Cerebellar nuclear complex (tissue), 1 donor: ENCODE measurements around the gene NCKAP1.
"Not testable (repeated sequence)": the region's sequence is repeated elsewhere in the genome, so short reads cannot be mapped to it uniquely, and the experiment has no call there.

Source experiments
- DNase-seq, 2 experiments: peaks; one replicate each; lab custom pipeline; 2025; lab: John Stamatoyannopoulos, UW

NCKAP1 gene

DNA sequence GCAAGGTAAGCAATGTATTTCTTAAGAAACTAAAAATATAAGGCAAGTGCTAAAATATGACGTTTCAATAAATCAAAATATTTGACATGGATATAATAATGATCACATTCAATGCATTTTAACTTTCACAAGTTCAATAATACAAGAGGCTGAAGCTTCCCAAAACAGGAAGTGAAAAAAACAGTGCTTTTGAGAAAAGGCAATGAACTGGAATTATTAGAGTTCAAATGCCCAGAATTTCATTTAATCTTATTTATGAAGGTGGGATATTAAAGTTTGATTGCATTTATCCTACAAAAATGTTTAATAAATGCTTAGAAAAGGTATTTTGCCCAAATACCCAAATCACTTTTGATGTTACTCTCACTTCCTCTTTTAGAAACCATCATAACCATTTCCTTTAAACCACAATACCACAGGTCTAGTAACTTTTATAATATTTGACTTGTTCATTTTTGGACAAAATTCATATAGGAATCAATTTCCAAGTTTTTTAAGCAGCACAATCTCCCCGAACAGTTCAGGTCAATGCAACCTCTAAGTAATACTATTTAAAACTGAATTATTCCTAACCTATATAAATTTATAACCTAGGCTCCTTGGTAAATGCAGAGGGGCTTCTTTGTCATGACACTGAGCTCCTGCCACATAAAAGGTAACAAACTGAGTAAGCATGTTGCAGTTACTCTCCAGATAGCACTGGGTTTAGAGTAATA, 2.1 kb downstream of the NCKAP1 start:
- DNase-seq = no peak

DNA sequence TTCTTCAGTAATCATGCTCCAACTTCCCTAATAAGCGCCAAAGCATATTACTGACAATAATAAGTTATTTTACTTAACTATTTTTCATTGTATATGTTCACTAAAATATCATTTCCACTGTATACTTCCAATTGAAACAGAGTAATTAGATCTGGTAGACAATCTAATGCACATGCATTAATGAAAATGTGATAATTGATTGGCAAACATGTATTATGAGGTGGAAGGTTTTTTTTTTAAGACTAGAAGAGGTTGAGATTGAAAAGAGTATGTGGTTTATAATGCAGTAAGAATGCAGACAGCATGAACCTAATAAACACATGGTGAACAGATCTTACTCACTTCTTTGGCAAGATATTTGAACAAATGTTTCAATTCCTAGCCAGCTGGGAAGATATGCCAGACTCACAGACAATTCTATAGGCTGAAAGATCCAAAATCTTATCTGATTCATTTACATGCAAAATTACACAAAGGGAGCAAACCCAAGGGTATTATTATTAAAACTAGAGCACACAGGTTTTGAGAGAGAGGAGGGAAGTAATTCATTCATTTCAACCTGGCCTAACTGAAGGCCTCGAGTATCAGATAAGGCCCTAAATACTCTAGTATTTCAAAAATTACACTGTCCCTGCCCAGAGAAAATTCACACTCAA, 2.8 kb downstream of the NCKAP1 start:
- DNase-seq = no peak

DNA sequence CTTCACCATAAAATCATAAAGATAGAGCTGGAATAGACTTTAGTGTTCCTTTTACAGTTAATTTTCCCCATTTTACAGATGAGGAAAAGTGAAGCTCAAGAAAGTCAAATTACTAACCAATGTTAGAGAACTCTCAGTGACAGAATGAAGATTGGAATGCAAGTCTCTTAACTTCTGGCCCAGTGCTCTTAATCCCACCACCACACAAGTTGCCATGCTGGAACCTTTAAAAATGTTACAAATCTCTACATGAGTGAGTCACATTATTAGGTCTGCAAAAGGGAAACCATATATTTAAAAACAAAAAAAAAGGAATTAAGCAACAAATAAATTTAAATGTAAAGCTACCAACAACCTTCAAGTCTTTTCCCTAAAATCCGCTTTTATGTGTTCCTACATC, 3.5 kb downstream of the NCKAP1 start:
- DNase-seq = no peak

DNA sequence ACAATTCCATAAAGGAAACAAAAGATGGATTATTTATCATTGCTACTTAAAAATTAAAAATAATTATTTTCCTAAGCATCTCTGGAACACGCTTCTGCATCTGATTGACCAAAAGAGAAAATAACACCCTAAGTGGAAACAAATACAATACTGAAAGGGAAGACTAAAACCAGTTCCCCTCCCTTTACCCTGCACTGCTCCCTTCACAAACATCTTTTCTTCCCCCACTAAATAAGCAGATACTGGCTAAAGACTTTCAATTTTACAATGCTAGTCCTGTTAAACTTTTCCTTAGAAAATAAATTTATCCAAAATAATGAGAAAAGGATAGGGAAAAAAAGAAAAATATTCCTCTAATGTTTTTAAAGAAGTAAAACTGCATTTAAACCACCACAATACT, 4.3 kb downstream of the NCKAP1 start:
- DNase-seq = no peak

DNA sequence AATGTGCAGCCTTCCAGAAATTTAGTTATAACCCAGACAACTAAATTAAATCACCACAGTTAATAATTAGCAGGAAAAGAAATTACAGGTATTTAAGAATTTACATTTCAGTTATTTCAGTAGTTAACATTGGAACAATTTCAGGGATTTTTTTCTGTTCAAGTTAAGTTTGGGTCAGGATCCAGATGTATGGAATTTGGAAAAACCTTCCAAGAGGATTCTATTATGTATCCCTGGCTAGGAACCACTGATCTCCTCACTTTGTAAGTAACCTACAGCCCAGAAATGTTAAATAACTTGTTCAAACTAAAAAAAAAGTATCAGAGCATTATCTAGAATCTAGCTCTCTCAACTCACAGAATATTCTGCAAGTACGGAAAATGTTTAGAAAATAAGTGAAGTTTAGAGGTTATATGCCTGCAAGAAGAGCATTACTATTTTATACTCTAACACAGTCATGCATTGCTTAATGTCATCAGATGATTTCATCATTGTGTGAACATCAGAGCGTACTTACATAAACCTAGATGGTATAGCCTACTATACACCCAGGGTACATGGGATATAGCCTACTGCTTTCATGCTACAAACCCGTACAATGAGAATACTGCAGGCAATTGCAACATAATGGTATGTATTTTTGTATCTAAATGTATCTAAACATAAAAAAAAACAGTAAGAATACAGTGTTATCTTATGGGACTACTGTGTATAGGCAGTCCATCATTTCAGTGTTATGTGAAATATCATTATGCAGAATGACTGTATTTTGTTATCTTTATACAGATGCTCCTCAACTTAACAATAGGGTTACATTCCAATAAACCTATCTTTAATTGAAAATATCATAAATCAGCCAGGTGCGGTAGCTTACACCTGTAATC, 6.1 kb downstream of the NCKAP1 start:
- no peak for DNase-seq

DNA sequence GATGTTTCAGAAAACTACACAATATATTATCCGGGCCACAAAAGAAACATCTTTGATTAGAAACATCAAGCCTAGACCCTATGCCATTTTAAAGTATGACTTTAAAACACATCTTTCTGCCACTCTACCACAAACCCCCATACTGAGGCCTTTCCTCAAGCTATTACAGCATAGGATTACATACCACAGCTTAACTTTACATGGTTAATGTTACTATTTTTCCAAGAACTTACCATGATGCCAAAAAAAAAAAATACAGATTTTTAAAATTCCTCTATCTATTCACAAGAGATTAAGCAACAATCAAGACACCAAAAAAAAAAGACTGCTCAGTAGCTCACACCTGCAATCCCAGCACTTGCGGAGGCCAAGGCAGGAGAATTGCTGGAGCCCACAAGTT, 9.0 kb downstream of the NCKAP1 start:
- no peak for DNase-seq

DNA sequence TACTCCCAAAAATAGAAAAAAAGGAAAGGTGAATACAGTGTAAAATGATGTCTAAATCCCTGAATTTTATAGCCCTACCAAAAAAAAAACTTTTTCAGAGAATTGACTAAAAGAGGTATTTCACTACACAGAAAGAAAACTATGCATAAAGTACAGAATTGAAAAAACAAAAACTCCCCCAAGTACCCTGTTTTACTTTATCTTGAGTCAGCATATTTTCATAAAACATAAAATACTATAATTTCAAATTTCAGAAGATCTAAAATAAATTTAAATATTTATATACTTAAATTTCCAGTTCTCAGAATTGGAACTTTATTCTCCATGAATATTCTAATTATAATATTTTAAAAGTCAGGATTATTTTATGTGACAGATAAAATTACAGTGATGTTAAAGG, 10.1 kb downstream of the NCKAP1 start:
- DNase-seq = no peak

DNA sequence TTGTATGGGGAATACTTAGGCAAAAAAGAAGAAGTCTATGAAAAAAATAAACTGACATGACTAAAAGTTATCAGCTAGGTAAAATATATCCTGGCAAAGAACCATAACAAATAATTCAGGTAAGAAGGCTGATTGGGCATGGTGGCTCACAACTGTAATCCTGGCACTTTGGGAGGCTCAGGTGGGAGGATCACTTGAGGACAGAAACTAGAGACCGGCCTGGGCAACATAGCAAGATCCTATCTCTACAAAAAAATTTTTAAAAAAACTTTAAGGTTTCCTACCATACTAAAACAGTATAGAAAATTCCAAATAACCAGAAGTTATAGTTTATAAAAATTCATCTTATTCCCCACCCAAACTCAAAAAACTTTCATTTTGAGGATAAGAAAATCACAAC, 10.8 kb downstream of the NCKAP1 start:
- DNase-seq = no peak

DNA sequence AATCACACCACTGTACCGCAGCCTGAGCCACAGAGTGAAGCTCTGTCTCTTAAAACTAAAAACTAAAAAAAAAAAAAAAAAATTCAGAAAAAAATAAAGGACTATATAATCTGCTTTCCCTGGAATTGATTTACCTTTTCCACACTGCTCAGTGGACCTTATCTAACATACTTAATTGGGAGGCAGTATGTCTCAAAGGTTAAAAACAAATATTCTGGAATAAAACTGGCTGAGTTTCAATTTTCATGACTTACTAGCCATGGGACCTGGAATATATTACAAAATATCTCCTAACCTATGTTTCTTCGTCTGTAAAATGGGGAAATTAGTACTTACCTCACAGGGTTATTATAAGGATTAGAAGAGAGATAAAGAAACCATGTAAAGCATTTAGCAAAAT, 11.8 kb downstream of the NCKAP1 start:
- DNase-seq = no peak

DNA sequence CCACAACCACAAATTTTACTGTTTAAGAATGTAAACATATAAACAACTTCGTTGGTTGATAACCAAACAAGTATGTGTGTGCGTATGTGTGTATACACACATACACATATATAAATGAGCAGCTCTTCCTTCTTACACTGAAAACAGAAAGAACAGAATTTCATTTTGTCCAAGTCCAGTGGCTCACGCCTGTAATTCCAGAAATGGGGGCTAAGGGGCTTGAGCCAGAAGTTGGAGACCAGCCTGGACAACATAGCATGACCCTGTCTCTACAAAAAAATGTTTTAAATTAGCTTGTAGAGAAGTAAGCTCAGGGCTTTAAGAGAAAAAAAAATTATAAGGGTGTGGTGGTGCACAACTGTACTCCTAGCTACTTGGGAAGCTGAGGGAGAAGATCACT, 12.3 kb downstream of the NCKAP1 start:
- DNase-seq = no peak

DNA sequence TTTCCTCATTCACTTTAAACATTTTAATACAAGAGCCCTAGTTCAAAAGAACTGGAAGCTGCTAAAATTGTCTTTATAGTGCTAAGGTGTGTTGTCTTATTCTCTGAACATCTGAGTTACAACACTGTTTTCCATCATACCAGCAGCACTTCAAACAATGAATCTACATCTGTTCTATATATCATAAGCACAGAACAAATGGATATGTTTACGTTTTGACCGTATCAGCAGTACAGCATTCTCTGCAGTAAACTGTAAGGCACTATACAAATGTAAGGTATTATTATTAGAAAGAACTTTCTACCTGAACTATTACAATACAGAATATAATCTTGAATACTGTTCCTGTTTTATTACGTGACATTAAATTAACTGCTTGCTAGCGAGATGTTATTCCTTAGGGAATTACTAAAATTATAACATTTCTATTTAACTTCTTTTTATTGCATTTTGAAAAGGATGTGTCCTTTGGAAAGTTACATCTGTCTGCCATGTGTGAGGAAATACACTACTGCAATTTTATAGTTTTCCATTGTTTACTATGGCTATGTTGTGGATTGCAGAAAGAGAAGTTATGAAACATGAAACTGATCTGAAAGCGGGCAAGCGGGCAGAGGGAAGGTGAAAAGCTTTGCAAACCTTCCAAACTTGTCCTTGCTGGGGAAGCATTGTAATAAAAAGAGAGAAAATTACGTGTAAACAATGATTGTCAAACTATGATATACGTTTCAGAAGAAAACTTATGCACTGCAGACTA, 13.7 kb downstream of the NCKAP1 start:
- no peak for DNase-seq

DNA sequence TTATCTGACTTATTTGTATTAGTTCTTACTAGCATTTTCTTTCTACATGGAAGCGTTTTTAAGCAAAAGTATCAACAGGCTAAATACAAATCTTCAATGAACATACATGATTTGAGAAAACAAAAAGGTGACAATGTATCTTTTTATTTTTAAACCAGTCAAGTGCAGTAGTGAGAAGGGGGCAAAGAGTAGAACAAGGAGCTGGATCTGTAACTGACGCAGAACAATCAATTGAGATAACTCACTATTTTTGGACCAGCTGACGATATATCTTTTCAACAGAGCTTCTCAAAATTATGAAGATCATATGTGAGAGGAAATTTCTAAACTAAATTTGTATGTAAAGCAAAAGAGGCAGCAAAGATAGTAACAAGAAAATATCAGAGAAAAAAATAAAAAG, 15.5 kb downstream of the NCKAP1 start:
- DNase-seq = no peak

DNA sequence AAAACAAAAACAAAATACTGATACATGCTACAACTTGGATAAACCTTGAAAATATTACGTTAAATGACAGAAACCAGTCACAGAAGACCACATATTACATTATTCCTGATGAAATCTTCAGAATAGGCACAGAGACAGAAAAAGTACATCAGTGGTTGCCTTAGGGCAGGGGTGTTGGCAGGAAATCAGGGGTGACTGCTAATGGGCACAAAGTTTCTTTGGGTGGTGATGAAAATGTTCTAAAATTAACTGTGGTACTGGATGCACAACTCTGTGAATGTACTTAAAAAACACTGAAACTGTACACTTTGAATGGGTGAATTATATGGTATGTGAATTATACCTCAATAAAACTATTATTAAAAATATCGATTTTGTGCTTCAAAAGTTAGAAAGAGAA, 16.6 kb downstream of the NCKAP1 start:
- DNase-seq = no peak

DNA sequence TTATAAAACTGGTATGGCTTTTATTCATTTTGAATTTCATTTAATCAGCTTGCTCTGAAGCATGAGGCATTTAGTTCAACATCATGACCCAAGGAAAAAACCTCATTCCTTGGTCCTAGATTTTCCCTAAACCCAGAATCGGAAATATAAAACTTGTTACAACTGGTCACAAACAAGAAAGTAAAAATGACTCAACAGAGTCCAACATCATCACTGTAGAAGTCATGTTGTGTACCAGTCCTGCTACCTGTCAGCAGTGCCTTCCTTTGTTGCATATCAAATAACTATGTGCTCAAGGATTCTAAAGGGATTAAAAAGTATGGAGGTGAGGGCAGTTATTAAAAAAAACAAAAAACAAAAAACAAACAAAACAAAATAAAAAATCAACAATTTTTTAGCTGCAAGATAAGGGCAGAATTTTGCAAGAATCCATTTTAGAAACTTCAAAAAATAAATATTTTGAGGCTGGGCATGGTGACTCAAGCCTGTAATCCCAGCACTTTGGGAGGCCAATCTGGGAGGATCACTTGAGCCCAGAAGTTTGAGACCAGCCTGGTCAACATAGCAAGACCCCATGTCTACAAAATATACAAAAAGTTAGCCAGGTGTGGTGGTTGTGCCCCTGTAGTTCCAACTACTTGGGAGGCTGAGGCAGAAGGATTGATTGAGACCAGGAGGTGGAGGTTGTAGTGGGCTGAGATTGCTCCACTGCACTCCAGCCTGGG, 18.4 kb downstream of the NCKAP1 start:
- DNase-seq = no peak

DNA sequence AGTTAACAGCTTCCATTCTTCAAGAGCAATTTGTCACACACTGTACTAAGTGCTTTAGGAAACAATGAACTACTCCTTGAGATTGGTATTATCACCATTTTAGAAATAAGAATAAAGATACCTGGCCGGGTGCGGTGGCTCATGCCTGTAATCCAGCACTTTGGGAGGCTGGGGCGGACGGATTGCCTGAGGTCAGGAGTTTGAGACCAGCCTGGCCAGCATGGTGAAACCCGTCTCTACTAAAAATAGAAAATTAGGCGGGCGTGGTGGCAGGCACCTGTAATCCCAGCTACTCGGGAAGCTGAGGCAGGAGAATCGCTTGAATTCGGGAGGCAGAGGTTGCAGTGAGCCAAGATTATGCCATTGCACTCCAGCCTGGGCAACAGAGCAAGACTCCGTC, 20.4 kb downstream of the NCKAP1 start:
- not testable (repeated sequence) for DNase-seq

DNA sequence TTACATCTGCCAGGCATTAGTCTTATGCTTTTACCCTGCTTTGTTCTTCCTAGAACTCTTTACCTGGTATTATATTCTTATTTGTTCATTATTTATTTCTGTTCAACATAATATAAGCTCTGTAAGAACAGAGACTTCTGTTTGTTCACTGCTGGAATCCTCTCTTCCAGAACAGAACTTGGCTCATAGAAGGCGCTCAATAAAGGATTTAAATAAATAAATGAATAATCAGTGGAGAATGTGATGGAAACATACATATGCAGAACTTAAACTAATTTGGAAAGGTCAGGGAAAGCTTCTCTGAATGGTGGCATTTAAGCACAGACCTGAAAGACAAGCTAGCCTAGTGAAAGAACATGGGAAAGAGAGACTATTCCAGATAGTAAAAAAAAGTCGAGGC, 24.3 kb downstream of the NCKAP1 start:
- no peak for DNase-seq

DNA sequence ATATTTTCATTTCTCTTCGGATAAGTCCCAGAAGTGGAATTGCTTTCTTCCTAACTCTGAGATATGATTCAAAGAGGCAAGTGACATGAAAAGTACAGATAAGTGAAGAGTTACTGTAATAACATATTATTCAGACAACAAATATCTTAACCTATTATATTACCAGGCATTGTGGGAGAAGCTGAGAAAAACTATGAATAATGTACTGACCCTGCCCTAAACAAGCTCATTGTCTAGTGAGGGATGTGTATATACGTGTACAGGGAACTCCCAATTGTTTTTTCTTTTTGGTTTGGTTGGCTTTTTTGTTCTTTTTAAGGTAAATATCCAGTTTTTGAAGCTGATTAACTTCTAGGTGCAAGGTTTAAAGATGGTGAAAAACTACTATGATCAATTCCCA, 26.5 kb downstream of the NCKAP1 start:
- no peak for DNase-seq

DNA sequence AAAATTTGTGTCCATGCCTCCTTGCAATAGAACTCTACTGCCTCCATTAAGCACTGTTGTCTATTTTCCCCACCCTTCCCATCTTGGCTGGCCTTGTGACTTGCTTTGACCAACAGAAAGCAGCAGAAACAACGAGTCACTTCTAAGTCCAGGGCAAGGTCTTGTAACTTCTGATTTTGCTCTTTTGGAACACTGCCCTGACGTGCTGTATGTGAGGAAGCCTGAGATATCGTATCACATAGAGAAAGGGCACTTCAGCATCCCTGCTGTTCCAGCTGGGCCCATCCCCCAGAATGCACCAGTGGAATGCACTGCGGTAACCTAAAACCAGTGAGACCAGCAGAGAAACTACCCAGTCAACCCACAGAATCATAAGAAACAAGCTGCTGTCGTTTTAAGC, 28.1 kb downstream of the NCKAP1 start:
- no peak for DNase-seq

DNA sequence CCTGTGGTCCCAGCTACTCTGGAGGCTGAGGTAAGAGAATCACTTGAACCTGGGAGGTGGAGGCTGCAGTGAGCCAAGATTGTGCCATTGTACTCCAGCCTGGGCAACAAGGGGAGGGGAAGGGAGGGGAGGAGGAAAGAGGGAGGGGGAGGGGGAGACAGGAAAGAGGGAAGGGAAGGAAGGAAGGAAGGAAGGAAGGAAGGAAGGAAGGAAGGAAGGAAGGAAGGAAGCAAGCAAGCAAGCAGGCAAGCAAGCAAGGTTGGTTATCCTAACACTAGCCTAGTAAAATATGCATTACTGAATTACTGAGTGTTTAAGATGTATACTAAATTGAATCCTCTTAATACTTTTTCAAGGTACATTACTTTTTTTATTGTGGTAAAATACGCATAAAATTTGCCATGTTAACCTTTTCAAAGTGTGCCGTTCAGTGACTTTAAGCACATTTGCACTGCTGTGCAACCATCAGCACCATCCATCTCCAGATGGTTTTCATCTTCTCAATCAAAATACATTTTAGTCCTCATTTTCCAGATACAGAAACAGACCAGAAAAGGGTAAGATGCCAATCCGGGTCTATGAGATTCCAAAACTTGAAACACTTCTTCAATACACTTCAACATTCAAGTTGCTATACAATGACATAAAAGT, 28.9 kb downstream of the NCKAP1 start:
- no peak for DNase-seq

DNA sequence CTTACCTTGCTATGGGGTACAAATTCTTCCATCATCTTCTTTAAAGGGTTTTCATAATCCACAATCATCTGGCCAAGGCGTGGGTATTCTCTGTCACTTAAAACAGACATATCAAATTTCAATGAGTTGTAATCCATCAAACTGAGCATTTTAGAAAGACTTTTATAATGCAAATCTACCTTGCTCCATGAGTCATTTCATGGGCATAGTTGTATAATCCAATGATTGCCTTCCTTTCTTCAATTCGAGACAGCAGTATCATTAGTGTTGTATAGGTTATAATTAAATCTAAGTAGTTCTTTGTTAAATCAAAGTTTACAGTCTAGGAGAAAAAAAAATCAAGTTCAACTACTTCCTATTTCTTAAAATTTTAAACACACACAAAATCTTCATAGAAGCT, 36.3 kb downstream of the NCKAP1 start:
- no peak for DNase-seq

DNA sequence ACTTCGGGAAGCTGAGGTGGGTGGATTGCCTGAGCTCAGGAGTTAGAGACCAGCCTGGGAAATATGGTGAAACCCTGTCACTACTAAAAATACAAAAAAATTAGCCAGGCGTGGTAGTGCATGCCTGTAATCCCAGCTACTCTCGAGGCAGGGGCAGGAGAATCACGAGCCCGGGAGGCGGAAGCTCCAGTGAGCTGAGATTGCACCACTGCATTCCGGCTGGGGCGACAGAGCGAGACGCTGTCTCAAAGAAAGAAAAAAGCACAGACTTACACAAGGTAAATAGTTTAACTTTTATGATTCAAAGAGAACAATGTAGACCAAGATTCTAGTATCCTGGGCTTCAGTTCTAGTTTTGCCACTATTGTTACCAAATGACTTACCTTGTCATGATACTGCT, 37.4 kb downstream of the NCKAP1 start:
- no peak for DNase-seq
